Natural killer cell treated with Interleukin-12 subunit alpha and Interleukin-12 subunit beta and Interleukin-15 and Interleukin-18, amount 100 ng/mL, for 72 hours (primary cell): Measurements from ENCODE around the gene GNAO1. TPM values are rescaled to one million over a fixed set of nuclear protein-coding genes. Genes with fewer than 3 reads are reported as not detected.
A peak's percentile ranks its signal among the peaks of the same experiment; 100 is the strongest.

Experiments
- ATAC-seq, 2 donors: fragments of 150-1000 bp; cut with Tn5 transposase in 1 of 2; sonication (Bioruptor Pico), chemical (Tn5 transposase) in 1 of 2; 2 replicates each; pipeline ENCODE4 v1.10.0; 2021
- DNase-seq: peaks from one replicate; pipeline ENCODE4 v3.0.0; 2022; ENCODE audit warnings: low spot score
- H3K27ac Mint-ChIP-seq, 2 donors: 1 replicate in 1 of 2; 2 replicates in 1 of 2; pipeline ENCODE4 v1.8.0; 2022; ENCODE audit warnings: mixed read lengths in 2 of 2, mild to moderate bottlenecking in 1 of 2, moderate library complexity in 1 of 2
- H3K27me3 Mint-ChIP-seq, 2 donors: 1 replicate in 1 of 2; 2 replicates in 1 of 2; pipeline ENCODE4 v1.8.0; 2022; ENCODE audit warnings: mixed read lengths in 2 of 2
- H3K36me3 Mint-ChIP-seq: one replicate; pipeline ENCODE4 v1.8.0; 2022; ENCODE audit warnings: mixed read lengths
- H3K4me1 Mint-ChIP-seq, 2 donors: 1 replicate in 1 of 2; 2 replicates in 1 of 2; pipeline ENCODE4 v1.8.0; 2022; ENCODE audit warnings: low read depth in 2 of 2, mixed read lengths in 2 of 2, mild to moderate bottlenecking in 1 of 2
- H3K4me3 Mint-ChIP-seq: one replicate; pipeline ENCODE4 v1.8.0; 2022; ENCODE audit warnings: mixed read lengths
- H3K9me3 Mint-ChIP-seq: 2 replicates; pipeline ENCODE4 v1.8.0; 2022; ENCODE audit warnings: mixed read lengths
- total RNA-seq, 2 donors: library from RNA; stranded (reverse); gene quantifications; one replicate each; pipeline ENCODE4 v1.2.3, GENCODE V29; 2022

GNAO1 gene
- 1 to 10 TPM in 1 of 2 donors, not detected in 1; 1.6 TPM for total RNA-seq

DNA sequence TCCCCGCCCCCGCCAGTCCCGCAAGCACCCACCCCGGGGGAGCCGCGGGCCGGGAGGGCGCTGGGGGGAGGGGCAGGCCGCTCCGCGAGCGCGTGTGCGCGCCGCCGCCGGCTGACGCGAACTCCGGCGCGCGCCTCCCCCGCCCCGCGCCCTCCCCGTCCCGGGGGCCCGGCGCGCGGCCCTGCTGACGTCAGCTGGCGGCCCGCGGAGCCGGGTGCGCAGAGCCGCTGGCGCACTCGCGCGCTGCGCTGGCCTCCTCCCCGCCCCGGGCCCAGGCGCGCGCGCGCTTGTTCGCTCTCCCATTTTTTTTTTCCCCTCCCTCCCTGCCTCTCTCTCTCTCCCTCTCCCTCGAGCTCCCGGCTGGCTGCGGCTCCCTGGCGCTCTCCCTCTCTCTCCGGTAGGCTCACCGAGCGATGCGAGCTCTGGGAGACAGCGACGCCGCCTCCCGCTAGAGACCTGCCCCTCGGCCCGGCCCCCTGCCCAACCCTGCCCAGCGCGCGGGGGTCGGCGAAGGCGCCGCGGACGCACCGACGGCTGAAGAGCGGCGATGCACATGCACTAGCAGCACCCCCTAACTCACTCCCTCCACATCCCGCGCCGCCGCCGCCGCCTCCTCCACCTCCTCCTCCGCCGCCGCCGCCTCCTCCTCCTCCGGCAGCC lies at the start of gene GNAO1:
Gene GNAO1 (plus strand): TSS at position 334 of the 660 bp plus-strand sequence. CDS start 747 bp downstream, outside the sequence.
- ATAC-seq (peak; percentile 91 to 92), DNase-seq (no peak)
- peaks cover 31 to 50% of the 10 kb centered on the region in 2 donors for H3K27me3 Mint-ChIP-seq
- no peaks in the 10 kb centered on the region for H3K9me3 Mint-ChIP-seq
- H3K4me1 Mint-ChIP-seq, result peaks cover 12 to 15% of the 10 kb centered on the region in 2 donors
- no peaks in the 10 kb centered on the region for H3K36me3 Mint-ChIP-seq
- H3K4me3 Mint-ChIP-seq, result peak within 1 kb of the TSS; percentile 76
- no peak within 1 kb of the TSS for H3K27ac Mint-ChIP-seq

DNA sequence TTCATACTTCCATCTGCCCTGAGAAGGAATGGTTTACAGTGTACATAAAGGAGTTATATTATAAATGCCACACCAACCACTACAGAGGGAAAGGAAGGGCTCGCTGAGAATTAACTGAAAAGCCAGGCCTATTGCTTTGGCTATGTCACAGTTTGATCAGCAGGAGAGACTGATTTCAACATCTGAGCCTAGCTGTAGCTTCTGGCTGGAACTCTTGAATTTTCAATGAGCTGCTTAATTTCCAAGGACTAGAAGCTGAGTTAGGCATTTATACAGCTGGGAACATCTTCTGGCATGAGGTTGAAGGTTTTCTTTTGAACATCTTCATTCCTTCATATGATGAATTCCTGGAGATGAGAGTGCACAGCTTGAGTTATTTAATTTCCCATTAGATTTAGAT lies 47.6 kb upstream of the GNAO1 start:
- no peaks in the 10 kb centered on the region for H3K4me1 Mint-ChIP-seq
- H3K36me3 Mint-ChIP-seq, result no peaks in the 10 kb centered on the region
- DNase-seq (no peak), ATAC-seq (no peak)
- H3K27ac Mint-ChIP-seq, result no peak overlapping the region
- peaks cover 21 to 37% of the 10 kb centered on the region in 2 donors for H3K27me3 Mint-ChIP-seq
- H3K4me3 Mint-ChIP-seq, result no peak overlapping the region
- no peaks in the 10 kb centered on the region for H3K9me3 Mint-ChIP-seq

DNA sequence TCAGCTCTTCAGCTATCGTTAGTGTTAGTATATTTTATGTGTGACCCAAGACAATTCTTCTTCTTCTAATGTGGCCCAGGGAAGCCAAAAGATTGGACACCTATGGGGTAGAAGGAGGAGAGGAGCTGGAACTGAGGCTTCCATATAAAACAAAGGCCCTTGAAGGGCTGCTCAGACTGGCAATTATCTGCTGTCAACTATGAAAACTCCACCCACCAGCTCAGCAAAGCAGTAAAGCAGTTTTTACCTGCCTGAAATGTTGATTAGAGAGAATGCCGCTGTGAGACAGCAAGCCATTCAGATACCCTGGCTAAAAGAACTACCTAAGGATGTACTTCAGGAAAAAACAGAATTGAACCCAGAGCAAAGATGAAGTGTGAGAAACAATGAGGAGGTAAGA lies 45.9 kb upstream of the GNAO1 start:
- DNase-seq (no peak), ATAC-seq (no peak)
- H3K27ac Mint-ChIP-seq, result no peak overlapping the region
- peaks cover 21 to 49% of the 10 kb centered on the region in 2 donors for H3K27me3 Mint-ChIP-seq
- H3K4me3 Mint-ChIP-seq, result no peak overlapping the region
- no peaks in the 10 kb centered on the region for H3K36me3 Mint-ChIP-seq
- no peaks in the 10 kb centered on the region for H3K9me3 Mint-ChIP-seq
- H3K4me1 Mint-ChIP-seq, result no peaks in the 10 kb centered on the region

DNA sequence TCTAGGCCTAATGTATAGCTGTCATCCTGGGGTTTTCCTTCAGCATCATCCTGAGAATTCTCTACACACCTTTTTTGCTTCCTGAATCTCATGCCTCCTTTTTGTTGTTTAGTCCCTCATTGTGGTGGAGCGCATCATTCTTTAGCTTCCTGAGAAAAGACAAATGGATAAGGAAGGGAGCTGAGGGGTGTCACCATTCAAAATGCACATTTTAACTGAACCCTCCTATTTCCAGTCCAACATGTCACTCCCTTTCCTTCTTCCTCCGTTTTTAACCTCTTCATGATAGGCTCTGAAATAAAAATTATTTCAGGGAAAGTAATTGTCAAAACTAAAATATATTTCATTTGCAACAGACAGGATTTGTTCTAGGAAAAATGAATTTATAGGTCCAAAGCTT lies 39.7 kb upstream of the GNAO1 start:
- Mint-ChIP-seq H3K4me3 (no peak overlapping the region), H3K9me3 (no peaks in the 10 kb centered on the region), H3K4me1 (no peaks in the 10 kb centered on the region), H3K36me3 (peaks cover 5% of the 10 kb centered on the region), H3K27me3 (peaks cover 19 to 35% of the 10 kb centered on the region in 2 donors), H3K27ac (no peak overlapping the region)
- DNase-seq (no peak), ATAC-seq (no peak)

DNA sequence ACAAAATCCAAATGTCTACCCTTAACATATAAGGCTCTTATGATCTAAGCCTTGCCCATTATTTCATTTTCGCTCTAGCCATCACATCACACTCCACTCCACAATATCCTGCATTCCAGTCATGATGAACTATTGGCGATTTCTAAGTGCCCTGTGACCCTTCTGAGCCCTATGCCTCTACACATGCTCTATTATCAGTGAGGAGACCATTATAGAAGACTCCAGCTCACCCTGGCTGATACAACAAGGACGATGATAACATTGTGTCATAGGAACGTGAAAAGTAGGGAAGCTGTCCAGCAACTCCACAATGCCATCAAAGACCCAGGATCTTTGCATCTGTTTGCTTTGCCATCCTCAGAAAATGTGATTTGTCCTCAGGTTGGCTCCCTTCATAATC lies 29.6 kb upstream of the GNAO1 start:
- Mint-ChIP-seq H3K27me3 (peaks cover 5 to 7% of the 10 kb centered on the region in 2 donors), H3K4me1 (no peaks in the 10 kb centered on the region), H3K36me3 (no peaks in the 10 kb centered on the region), H3K9me3 (no peaks in the 10 kb centered on the region), H3K27ac (no peak overlapping the region), H3K4me3 (no peak overlapping the region)
- ATAC-seq, result no peak
- no peak for DNase-seq

DNA sequence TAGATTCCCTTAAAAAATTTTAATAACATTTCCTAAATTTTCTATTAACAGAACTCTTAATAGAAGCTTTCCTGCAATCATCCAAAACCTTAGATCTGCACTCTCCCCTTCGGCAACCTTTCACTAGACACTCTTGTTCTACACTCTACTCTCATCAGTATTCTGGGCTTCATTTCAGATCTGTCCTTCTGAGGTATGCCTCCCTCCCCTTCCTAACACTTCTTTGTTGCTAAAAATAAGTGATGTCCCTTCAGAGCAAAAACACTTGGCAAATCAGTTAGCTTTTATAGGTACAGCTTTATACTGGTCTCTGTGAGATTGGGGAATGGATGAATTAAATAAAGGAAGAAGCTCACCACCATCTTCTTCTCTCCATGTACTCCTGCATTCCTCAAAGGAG lies 28.2 kb upstream of the GNAO1 start:
- Mint-ChIP-seq H3K4me3 (no peak overlapping the region), H3K9me3 (no peaks in the 10 kb centered on the region), H3K36me3 (no peaks in the 10 kb centered on the region), H3K27ac (no peak overlapping the region), H3K27me3 (peaks cover 10 to 13% of the 10 kb centered on the region in 2 donors), H3K4me1 (no peaks in the 10 kb centered on the region)
- ATAC-seq, result no peak
- no peak for DNase-seq

DNA sequence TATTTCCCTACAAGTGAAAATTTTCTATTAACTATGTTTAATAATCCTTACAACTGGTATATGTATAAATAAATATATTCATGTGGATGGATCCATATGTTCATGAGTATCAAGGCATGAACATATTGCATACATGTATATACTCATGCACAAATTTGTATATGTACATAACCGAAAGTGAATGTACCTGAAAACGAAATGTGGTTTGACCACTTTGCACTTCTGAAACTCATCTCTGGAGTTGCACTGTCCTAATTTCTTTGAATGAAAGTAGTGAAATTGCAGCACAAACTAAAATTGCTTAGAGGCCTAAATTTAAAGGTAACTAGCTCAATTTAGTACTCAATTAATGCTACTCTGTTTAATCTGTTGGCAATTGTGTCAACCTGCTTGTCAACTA lies 27.4 kb upstream of the GNAO1 start:
- Mint-ChIP-seq H3K4me3 (no peak overlapping the region), H3K36me3 (no peaks in the 10 kb centered on the region), H3K27ac (no peak overlapping the region), H3K9me3 (no peaks in the 10 kb centered on the region), H3K4me1 (no peaks in the 10 kb centered on the region), H3K27me3 (peaks cover 10 to 14% of the 10 kb centered on the region in 2 donors)
- peak in 1 of 2 donors; percentile 68 for ATAC-seq
- DNase-seq, result no peak

DNA sequence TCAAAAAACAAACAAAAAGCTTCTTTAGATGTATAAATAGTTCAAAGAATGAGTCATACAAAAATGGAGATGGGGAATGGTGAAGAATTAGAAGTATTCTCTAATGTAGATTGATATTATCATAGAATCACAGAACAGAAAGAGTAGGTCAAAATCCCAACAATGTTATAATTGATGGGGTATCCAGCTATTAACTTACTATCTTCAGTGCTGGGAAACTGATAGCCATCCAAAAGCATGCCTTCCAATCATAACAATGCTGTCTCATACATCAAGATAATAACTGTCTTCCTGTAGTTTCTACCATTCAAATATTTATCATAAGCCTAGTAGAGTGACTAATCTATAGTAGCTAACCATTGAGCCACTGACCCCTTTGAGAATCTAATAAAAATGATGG lies 26.7 kb upstream of the GNAO1 start:
- peaks cover 10 to 14% of the 10 kb centered on the region in 2 donors for H3K27me3 Mint-ChIP-seq
- no peak overlapping the region for H3K4me3 Mint-ChIP-seq
- DNase-seq (no peak), ATAC-seq (no peak)
- H3K4me1 Mint-ChIP-seq, result no peaks in the 10 kb centered on the region
- no peaks in the 10 kb centered on the region for H3K9me3 Mint-ChIP-seq
- no peaks in the 10 kb centered on the region for H3K36me3 Mint-ChIP-seq
- H3K27ac Mint-ChIP-seq, result no peak overlapping the region

DNA sequence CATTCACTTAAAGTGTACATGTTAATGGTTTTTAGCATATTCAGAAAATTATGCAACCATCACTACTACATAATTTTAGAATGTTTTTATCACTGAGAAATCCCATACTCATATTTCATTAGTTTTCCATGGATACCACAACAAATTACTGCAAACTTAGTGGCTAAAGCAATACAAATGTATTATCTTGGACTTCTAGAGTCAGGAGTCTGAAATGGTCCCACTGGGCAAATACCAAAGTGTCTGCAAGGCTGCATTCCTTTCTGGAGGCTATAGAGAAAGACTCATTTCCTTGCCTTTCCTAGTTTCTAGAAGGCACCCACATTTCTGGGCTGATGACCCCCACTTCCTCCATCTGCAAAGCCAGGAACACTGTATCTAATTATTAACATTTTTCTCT lies 16.9 kb upstream of the GNAO1 start:
- peaks cover 20 to 41% of the 10 kb centered on the region in 2 donors for H3K27me3 Mint-ChIP-seq
- no peaks in the 10 kb centered on the region for H3K4me1 Mint-ChIP-seq
- H3K4me3 Mint-ChIP-seq, result no peak overlapping the region
- H3K27ac Mint-ChIP-seq, result no peak overlapping the region
- peaks cover 21% of the 10 kb centered on the region for H3K36me3 Mint-ChIP-seq
- no peaks in the 10 kb centered on the region for H3K9me3 Mint-ChIP-seq
- DNase-seq (no peak), ATAC-seq (no peak)

DNA sequence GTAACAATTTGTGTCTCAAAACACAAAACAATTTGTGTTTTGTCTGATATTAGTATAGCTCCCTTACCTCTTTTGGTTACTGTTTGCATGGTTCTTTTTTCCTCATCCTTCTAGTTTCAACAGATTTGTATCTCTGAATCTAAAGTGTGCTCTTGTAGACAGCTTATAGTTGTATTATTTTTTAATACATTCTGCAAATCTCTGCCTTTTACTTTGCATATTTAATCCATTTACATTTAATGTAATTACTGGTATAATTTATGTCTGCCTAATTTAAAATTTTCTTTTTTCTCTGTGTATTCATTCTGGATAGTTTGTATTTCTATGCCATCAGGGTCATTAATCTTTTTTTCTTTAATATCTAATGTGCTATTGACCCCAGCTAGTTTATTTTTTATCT lies 9.9 kb upstream of the GNAO1 start:
- DNase-seq, result no peak
- H3K9me3 Mint-ChIP-seq, result peaks cover 3% of the 10 kb centered on the region
- H3K36me3 Mint-ChIP-seq, result peaks cover 16% of the 10 kb centered on the region
- no peak overlapping the region for H3K27ac Mint-ChIP-seq
- ATAC-seq, result no peak
- H3K4me3 Mint-ChIP-seq, result no peak overlapping the region
- peaks cover 15 to 33% of the 10 kb centered on the region in 2 donors for H3K27me3 Mint-ChIP-seq
- no peaks in the 10 kb centered on the region for H3K4me1 Mint-ChIP-seq

DNA sequence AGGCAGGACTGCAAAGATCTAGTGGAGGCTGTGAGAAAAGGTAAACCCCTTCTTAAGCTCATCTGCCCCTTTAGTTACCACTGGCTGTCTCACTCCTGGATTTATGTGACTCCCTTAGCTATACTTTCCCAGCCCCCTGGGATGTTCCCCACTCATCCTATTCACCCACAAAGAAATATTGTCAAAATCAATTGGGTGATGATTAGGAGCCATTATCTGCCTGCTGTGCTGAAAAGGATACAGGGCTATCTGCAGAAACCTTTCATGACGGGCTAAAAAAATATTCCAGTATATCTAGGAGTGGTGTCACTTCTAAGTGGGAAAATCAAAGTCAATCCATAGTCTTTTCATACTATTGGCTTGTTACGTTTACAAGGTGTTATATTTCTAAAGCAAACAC lies 8.0 kb upstream of the GNAO1 start:
- Mint-ChIP-seq H3K27ac (no peak overlapping the region), H3K4me1 (no peaks in the 10 kb centered on the region), H3K36me3 (peaks cover 16% of the 10 kb centered on the region), H3K4me3 (no peak overlapping the region), H3K9me3 (peaks cover 3% of the 10 kb centered on the region), H3K27me3 (peaks cover 10 to 36% of the 10 kb centered on the region in 2 donors)
- no peak for ATAC-seq
- DNase-seq, result no peak

DNA sequence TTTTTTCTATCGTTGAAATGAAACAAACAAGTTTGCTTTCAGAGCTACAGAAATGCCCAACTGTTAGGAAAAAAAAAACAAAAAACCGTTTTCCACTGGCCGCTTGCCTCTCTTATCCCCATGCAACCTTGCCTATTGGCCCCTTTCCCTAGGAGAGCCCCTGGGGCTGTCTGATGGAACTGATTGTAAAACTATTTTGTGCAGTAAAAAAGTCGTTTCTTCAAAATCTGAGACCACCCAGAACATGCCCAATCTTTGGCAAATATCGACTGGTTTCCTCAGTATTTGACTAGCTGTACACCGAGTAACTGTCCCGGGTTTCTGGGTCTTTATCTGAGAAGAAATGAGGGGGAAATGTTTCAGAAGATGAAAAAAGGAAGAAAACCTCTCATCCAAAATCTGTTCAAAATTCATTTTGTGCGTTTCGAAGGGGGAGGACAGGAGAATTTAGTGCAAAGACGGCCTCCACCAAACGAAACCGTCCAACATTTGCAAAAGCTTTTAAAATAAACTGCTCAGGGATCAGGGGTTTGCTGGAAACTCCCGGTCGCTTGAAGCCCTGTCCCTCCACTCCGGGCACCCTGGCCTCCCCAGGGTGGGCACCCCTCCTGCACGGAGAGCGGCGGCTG lies 1.1 kb upstream of the GNAO1 start:
- Mint-ChIP-seq H3K9me3 (no peaks in the 10 kb centered on the region), H3K27me3 (peaks cover 33 to 39% of the 10 kb centered on the region in 2 donors), H3K36me3 (no peaks in the 10 kb centered on the region), H3K4me3 (peak overlapping the region; percentile 76), H3K4me1 (peaks cover 12 to 15% of the 10 kb centered on the region in 2 donors), H3K27ac (no peak overlapping the region)
- DNase-seq (no peak), ATAC-seq (no peak)

DNA sequence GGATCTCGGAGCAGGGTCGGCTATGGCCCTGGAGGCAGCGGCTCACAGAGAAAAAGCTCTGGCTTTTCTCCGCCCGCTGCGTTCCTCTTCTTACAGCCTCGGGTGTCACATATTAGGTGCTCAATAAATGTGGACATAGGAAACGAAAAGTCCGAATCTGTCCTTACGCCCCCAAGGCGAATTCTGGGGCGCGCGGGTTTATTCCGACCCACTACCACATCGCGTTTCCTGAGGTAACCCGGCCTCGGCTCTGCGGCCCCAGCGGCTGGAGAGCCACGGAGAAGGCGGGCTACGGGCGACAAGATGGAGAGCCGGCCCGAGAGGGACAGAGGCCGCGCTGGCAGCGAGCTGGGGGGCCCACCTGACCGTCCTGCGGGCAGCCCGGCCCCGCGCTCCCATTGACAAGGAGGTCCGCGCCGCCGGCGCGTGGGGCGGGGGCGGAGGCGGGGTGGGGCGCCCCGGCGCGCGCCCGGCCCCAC lies 573 bp upstream of the GNAO1 start:
- ATAC-seq, result peak in 1 of 2 donors; percentile 47
- Mint-ChIP-seq H3K36me3 (no peaks in the 10 kb centered on the region), H3K9me3 (no peaks in the 10 kb centered on the region), H3K27me3 (peaks cover 33 to 45% of the 10 kb centered on the region in 2 donors), H3K27ac (no peak overlapping the region), H3K4me1 (peaks cover 12 to 15% of the 10 kb centered on the region in 2 donors), H3K4me3 (no peak overlapping the region)
- DNase-seq, result no peak

DNA sequence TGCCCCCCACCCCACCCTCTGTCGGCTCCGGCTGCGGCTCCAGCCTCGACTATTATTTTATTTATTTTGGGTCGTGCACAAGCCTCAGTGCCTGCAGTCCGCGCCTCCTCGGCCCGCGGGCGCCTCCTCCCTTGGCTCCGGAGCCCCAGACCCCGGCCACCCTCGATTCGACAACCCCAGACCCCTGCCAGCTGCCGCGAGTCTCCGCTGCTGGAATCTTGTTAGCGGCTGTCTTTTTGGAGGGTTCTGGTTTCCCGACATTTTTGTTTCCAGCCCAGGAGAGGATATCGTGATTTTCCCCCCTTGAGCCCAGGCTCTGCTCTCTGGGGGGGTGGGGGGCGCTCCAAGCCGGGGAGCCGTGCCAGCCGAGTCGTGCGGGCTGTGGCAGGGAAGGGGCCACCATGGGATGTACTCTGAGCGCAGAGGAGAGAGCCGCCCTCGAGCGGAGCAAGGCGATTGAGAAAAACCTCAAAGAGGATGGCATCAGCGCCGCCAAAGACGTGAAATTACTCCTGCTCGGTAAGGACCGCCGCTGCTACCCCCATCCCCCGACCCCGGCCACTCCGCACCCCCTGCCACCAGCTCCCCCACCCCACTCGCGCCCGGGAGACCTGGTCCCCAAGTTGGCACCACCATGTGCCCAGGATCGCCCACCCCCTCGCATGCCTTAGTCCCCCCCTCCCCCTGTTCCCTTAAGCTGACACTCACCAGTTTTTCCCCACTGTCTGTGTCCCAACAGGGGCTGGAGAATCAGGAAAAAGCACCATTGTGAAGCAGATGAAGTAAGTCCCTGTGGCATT lies 746 bp downstream of the GNAO1 start:
- H3K27ac Mint-ChIP-seq, result no peak overlapping the region
- H3K27me3 Mint-ChIP-seq, result peaks cover 31 to 51% of the 10 kb centered on the region in 2 donors
- peaks cover 12 to 15% of the 10 kb centered on the region in 2 donors for H3K4me1 Mint-ChIP-seq
- peak overlapping the region; percentile 71 for H3K4me3 Mint-ChIP-seq
- H3K9me3 Mint-ChIP-seq, result no peaks in the 10 kb centered on the region
- H3K36me3 Mint-ChIP-seq, result no peaks in the 10 kb centered on the region
- ATAC-seq (no peak), DNase-seq (no peak)
